ENCODE results near the gene TLX2. TPM values are rescaled to one million over a fixed set of nuclear protein-coding genes. Genes with fewer than 3 reads are reported as not detected.

The TLX2 gene
- total RNA-seq, 1 donor from 2014 or later: 0.10 TPM

- Mint-ChIP-seq H3K27me3 (ENCODE audit: low read depth) (peaks cover 73% of the 10 kb centered on the region), H3K27ac (ENCODE audit: unreplicated experiment) (no peak overlapping the region), H3K36me3 (ENCODE audit: low read depth) (no peaks in the 10 kb centered on the region), H3K9me3 (ENCODE audit: low read depth) (no peaks in the 10 kb centered on the region), H3K4me3 (ENCODE audit: unreplicated experiment) (no peak overlapping the region), H3K4me1 (ENCODE audit: low read depth) (peaks cover 7% of the 10 kb centered on the region)
- DNase-seq (ENCODE audit: low spot score): no peak
- TF ChIP-seq CTCF (IDR thresholded peaks at IDR 0.05): no peak
These were observed 2.4 kb downstream of the TLX2 start for GRCh38 chr2:74516650-74517049.

GRCh38 chr2:74522516-74522915, 8.3 kb downstream of the TLX2 start:
- Mint-ChIP-seq H3K27ac (ENCODE audit: unreplicated experiment) (no peak overlapping the region), H3K4me1 (ENCODE audit: low read depth) (peaks cover 3% of the 10 kb centered on the region), H3K36me3 (ENCODE audit: low read depth) (peaks cover 15% of the 10 kb centered on the region), H3K27me3 (ENCODE audit: low read depth) (peaks cover 44% of the 10 kb centered on the region), H3K9me3 (ENCODE audit: low read depth) (no peaks in the 10 kb centered on the region), H3K4me3 (ENCODE audit: unreplicated experiment) (no peak overlapping the region)
- DNase-seq (ENCODE audit: low spot score): peak; percentile 24
- no peak for TF ChIP-seq CTCF (IDR thresholded peaks at IDR 0.05)

GRCh38 chr2:74524005-74524404, 9.8 kb downstream of the TLX2 start:
- Mint-ChIP-seq H3K4me1 (ENCODE audit: low read depth) (peaks cover 18% of the 10 kb centered on the region), H3K9me3 (ENCODE audit: low read depth) (no peaks in the 10 kb centered on the region), H3K27ac (ENCODE audit: unreplicated experiment) (no peak overlapping the region), H3K4me3 (ENCODE audit: unreplicated experiment) (no peak overlapping the region), H3K27me3 (ENCODE audit: low read depth) (peaks cover 30% of the 10 kb centered on the region), H3K36me3 (ENCODE audit: low read depth) (peaks cover 18% of the 10 kb centered on the region)
- no peak for TF ChIP-seq CTCF (IDR thresholded peaks at IDR 0.05)
- peak; percentile 73 for DNase-seq (ENCODE audit: low spot score)

- peaks cover 19% of the 10 kb centered on the region for H3K36me3 Mint-ChIP-seq (ENCODE audit: low read depth)
- H3K4me1 Mint-ChIP-seq (ENCODE audit: low read depth): peaks cover 19% of the 10 kb centered on the region
- H3K27ac Mint-ChIP-seq (ENCODE audit: unreplicated experiment): no peak overlapping the region
- peaks cover 19% of the 10 kb centered on the region for H3K27me3 Mint-ChIP-seq (ENCODE audit: low read depth)
- no peak overlapping the region for H3K4me3 Mint-ChIP-seq (ENCODE audit: unreplicated experiment)
- no peak for TF ChIP-seq CTCF (IDR thresholded peaks at IDR 0.05)
- DNase-seq (ENCODE audit: low spot score): peak; percentile 72
- no peaks in the 10 kb centered on the region for H3K9me3 Mint-ChIP-seq (ENCODE audit: low read depth)
These were observed 10.9 kb downstream of the TLX2 start for GRCh38 chr2:74524955-74525716.

GRCh38 chr2:74525717-74526648, 11.7 kb downstream of the TLX2 start, which contains the start of gene DQX1:
TSS of gene DQX1 (minus strand) at chr2:74526231. CDS start at chr2:74525729, 502 bp downstream.
- no peak for TF ChIP-seq CTCF (IDR thresholded peaks at IDR 0.05)
- H3K36me3 Mint-ChIP-seq (ENCODE audit: low read depth): peaks cover 19% of the 10 kb centered on the region
- no peak within 1 kb of the TSS for H3K27ac Mint-ChIP-seq (ENCODE audit: unreplicated experiment)
- H3K4me1 Mint-ChIP-seq (ENCODE audit: low read depth): peaks cover 22% of the 10 kb centered on the region
- peak; percentile 27 for DNase-seq (ENCODE audit: low spot score)
- no peaks in the 10 kb centered on the region for H3K9me3 Mint-ChIP-seq (ENCODE audit: low read depth)
- H3K27me3 Mint-ChIP-seq (ENCODE audit: low read depth): peaks cover 12% of the 10 kb centered on the region
- H3K4me3 Mint-ChIP-seq (ENCODE audit: unreplicated experiment): no peak within 1 kb of the TSS
